Activated CD4-positive, CD25-positive, alpha-beta regulatory T cell treated with anti-CD3 and anti-CD28 coated beads, Interleukin-2, amount 50 U/mL, for 24 hours (primary cell): ENCODE measurements around the gene PTPRT.

Source experiments
- ATAC-seq, 2 donors: fragments of 150-1000 bp; cut with Tn5 transposase; one replicate each; pipeline ENCODE4 v1.10.0; 2021; ENCODE audit warnings: mild to moderate bottlenecking in 1 of 2, moderate library complexity in 1 of 2

The PTPRT gene

DNA sequence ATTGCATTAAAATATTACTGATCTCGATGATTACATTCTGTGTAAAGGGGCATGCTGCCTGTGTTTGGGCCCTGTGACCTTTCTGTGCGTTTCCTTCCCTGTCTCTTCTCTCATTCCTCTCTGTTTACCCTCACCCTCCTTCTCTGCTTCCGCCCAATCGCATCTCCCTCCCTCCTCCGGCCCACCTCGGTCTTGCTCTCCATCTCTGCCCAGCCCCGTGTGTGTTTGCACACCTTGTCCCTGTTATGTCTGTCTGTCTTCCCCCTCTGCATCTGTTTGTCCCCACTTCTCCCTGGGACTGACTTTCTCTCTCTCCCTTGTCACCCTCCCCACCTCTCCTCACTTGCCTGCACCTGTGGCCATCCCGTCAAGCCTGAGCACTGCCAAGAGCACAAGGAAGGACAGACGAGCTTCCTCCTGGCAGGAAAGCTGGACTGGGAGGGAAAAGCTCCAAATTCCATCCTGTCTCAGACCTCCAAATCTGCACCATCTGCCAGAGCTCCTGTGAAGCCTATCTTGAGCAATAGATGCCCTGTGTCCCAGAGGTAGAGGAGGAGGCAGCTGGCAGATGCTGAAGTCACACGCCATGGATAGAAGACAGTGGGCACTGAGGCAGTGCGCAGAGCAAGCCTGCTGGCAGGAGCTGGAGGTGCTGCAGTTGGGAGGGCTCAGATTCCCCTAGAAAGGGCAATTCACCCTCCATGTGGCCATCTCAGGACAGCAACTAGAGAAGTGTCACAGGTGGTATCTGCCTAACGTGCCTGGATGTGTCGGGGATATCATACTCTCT lies 172.3 kb downstream of the PTPRT start:
- ATAC-seq, result no peak

DNA sequence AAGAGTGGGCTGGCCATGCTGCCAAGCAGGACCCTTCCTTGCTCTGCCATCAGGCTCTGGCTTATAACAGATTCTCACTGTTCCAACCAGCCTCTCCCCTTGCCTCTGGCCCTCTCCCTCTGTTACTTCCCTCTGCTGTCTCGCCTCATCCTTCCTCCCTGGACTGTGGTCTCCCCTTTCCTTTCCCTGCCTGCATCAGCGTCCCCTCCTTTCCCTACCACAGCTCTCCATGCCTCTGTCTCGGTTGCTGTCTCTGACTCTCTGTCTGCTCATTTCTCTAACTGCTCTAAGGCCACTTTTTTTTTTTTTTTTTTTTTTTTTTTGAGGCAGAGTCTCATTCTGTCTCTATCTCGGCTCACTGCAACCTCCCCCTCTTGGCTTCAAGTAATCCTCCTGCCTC lies 173.4 kb downstream of the PTPRT start:
- ATAC-seq, result no peak

GRCh38 chr20:43015566-43015965 lies 174.1 kb downstream of the PTPRT start:
- ATAC-seq, result no peak

DNA sequence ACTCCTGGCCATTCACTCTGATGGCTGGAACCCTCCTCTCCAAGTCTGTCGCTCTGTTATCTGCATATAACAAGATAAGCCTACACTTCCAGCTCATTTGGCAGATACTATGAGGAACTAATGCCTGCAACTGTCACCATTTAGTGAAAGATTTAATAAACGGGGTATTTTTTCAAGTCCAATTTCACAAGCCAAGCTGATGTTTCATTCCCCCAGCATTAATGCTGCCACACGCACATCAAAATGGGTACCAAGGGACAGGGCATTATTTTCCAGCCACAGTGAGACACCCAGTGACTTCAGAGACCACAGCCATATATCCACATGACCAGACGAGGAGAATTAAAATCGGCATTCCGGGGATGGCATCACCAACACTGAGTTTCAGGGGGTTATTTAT lies 175.5 kb downstream of the PTPRT start:
- no peak for ATAC-seq

- ATAC-seq, result no peak
These were observed 178.2 kb downstream of the PTPRT start for GRCh38 chr20:43011491-43011890.

- no peak for ATAC-seq
These were observed 180.2 kb downstream of the PTPRT start for GRCh38 chr20:43009532-43009931.

DNA sequence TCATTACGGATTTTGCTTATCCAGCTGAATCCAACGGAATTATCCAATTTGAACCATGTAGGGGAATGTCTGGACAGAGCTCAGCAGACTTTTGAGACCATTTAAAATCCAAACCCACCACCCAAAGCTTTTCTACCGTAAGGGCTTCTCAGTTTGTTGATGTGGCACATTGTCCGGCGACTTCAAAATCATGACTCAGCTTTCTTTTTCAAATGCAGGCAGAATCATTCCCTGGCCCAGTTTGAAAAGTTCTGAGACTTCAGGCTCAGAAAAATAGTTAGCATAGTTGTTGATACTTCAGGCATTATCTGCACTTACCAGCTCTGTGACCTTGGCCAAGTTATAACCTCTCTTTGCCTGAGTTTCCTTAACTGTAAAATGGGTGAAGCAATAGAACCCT lies 182.2 kb downstream of the PTPRT start:
- no peak for ATAC-seq

- ATAC-seq, result no peak
These were observed 182.9 kb downstream of the PTPRT start for GRCh38 chr20:43006651-43007375.

GRCh38 chr20:43003318-43003944 lies 186.3 kb downstream of the PTPRT start:
- ATAC-seq, result no peak

DNA sequence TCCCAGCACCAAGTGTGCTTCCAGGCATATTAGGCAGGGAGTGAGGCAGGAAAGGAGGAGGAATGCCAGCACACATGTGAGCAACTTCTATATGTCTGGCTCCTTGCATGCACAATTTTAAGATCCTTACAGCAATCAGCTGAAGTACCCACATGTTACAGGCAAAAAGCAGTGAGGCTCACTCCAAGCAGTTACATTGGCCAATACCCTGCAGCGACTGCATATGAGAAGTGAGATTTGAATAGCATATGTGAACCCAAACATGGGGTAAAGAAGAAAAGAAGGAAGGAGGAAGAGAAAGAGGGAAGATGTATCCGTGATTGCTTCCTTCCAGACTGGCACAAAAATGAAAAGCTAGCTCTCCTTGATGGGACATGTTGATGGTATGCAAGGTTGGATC lies 193.6 kb downstream of the PTPRT start:
- ATAC-seq, result no peak

DNA sequence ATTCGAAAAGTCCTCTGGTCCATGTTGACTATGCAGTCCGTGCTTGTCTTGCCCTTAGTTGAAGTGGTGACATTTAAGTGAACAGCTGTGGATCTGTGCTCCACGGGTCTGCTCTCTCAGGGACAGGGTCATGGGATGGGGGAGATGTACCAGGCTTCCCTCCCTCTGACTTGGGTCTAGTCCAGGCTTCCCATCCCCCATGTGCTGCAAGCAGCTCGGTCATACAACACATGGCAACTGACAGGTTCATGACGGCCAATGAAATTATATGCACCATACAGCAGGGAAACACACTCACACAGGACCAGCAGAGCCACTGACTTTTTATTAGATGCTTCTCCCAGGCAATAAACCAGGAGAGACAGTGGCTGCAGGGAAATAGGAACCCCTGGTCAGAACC lies 201.4 kb downstream of the PTPRT start:
- ATAC-seq, result no peak

GRCh38 chr20:42987376-42988114 lies 202.2 kb downstream of the PTPRT start:
- ATAC-seq, result no peak

- no peak for ATAC-seq
These were observed 203.4 kb downstream of the PTPRT start for GRCh38 chr20:42986143-42986773.

GRCh38 chr20:42985628-42986027 lies 204.1 kb downstream of the PTPRT start:
- ATAC-seq, result no peak

DNA sequence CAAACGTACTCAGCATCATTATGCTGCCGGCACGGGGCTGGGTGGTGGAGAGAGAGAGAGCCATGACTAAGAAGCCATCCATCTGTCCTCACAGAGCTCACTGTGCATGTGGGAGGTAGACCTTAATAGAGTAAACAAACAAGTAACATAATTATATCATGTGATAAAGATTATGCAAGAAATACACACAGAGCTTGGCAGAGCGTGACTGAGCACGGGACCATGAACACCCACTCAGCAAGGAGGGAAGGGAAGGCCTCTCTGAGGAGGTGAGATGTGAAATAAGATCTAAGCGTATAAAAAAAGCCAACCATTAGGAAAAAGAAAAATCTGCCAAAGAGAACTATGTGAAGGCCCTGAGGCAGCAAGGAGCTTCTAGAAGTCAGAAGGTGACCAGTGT lies 207.5 kb downstream of the PTPRT start:
- ATAC-seq, result no peak

DNA sequence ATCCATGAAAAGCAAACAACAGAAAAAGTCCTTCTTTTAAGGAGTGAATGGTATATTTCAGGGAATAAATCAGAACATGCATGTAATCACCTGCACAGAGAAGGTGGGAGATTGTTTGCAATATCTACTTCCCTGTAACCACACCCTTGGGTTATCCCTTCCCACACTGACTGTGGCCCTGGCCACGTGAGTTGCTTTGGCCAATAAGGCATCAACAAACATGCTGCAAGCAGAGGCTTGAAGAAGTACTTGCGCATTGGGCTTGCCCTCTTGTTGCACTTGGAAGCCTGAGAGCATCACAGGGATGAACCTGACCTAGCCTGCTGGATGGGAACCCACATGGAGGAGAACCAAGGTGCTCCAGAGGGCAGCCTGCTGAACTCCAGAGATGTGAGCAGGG lies 208.5 kb downstream of the PTPRT start:
- ATAC-seq, result no peak

- ATAC-seq, result no peak
These were observed 210.0 kb downstream of the PTPRT start for GRCh38 chr20:42979720-42980119.

GRCh38 chr20:42978184-42978974 lies 211.3 kb downstream of the PTPRT start:
- ATAC-seq, result no peak

DNA sequence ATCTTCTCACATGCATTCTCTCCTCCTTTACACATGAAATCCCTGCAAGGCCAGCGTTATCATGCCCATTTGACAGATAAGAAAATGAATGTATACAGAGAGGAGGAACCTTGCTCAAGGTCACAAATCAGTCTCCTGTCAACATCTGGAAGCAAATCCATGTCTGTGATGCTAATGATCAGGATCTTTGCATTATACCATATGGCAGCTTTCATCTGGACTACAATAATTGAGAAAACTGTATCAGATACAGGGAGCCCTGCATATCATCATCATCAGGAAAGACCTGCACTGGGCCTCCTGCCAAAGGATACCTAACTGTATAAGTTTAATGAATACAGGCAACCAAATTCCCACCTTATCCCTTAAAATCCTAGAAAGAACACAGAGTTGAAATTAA lies 213.7 kb downstream of the PTPRT start:
- no peak for ATAC-seq

DNA sequence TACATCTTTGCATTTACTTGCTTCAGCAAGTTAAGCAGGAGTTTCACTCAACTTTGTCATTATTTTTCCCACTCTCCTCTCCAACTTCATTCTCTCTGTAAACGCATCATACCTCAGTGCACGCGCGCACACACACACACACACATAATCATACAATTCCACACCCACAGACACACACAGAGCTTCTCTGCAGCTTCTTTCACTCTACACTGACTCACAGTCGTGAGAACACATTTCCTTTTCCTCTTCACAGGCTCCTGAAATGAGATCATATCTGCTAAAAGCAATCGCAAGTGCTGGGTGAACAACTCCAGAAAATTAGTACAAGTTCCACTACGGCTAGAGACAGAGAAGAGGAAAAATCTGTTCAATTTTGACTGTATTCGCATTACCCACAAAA lies 215.4 kb downstream of the PTPRT start:
- ATAC-seq, result no peak

GRCh38 chr20:42972591-42972990 lies 217.1 kb downstream of the PTPRT start:
- no peak for ATAC-seq

DNA sequence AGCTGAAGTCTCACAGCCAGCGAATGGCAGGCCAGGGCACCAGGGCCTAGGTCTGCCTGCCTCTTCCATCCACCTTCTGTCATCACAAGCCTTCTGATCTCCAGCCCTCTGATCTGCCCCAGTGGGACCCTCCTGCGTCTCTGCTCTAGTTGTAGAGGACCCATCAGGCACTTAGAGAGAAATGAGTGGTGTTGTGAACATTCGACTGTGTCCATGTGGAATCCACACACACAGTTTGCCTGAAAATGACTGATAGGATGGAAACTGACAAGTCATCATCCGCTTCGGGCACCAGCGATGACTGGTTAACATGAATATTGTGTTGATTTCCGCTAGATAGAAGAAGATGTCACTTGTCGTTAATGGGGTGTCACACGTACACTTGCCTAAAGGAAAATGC lies 221.0 kb downstream of the PTPRT start:
- no peak for ATAC-seq
